HepG2 (cell line): ENCODE measurements around the gene PUM1. TPM values are rescaled to one million over a fixed set of nuclear protein-coding genes. Genes with fewer than 3 reads are reported as not detected.

Experiments
- AFF4 ChIP-seq: sonication (generic); formaldehyde crosslinking; IDR thresholded peaks from 2 replicates; pipeline ENCODE4 v1.4.0; 2020; ENCODE audit warnings: missing genetic modification reagents
- ATF7 ChIP-seq, 2 experiments: fragments of 450-650 bp in 1 of 2; sonication (generic) in 1 of 2; formaldehyde crosslinking in 1 of 2; IDR thresholded peaks; 2 replicates each; pipeline versions ENCODE4 v1.4.0 to v1.6.1; 2016 to 2020; ENCODE audit warnings: antibody characterized with exemption in 1 of 2, mild to moderate bottlenecking in 1 of 2, missing genetic modification reagents in 1 of 2
- CC2D1A ChIP-seq: sonication (generic); formaldehyde crosslinking; IDR thresholded peaks from 2 replicates; pipeline ENCODE4 v1.8.1; 2023; ENCODE audit warnings: mild to moderate bottlenecking, missing genetic modification reagents
- CEBPB ChIP-seq: IDR thresholded peaks from 2 replicates; pipeline ENCODE4 v1.6.1; 2011; ENCODE audit warnings: low read depth, low read length, improper control_type of control experiment, borderline replicate concordance
- CREB3 ChIP-seq: sonication (generic); formaldehyde crosslinking; IDR thresholded peaks from 2 replicates; pipeline ENCODE4 v1.5.0; 2020; ENCODE audit warnings: missing genetic modification reagents
- DMAP1 ChIP-seq: IDR thresholded peaks from 2 replicates; pipeline ENCODE4 v1.6.1; 2016
- EP300 ChIP-seq, 3 experiments: sonication (generic) in 1 of 3; formaldehyde crosslinking in 1 of 3; IDR thresholded peaks; 2 replicates each; pipeline versions ENCODE4 v1.5.1 to v1.6.1; 2011 to 2020; ENCODE audit warnings: low read depth in 2 of 3, low read length in 2 of 3, borderline replicate concordance in 1 of 3, improper control_type of control experiment in 1 of 3, mild to moderate bottlenecking in 1 of 3, missing genetic modification reagents in 1 of 3, moderate library complexity in 1 of 3
- EZH2 ChIP-seq: conservative IDR thresholded peaks from 2 replicates; pipeline ENCODE4 v1.6.1; 2012; ENCODE audit warnings: mild to moderate bottlenecking, low read depth, low read length, moderate library complexity
- HMG20A ChIP-seq: IDR thresholded peaks from 2 replicates; pipeline ENCODE4 v1.6.1; 2016; ENCODE audit warnings: borderline replicate concordance
- HOXA3 ChIP-seq: sonication (generic); formaldehyde crosslinking; IDR thresholded peaks from 2 replicates; pipeline ENCODE4 v1.5.0; 2020; ENCODE audit warnings: missing genetic modification reagents
- KLF9 ChIP-seq: IDR thresholded peaks from 2 replicates; pipeline ENCODE4 v1.6.1; 2016; ENCODE audit warnings: low read depth
- MTF1 ChIP-seq: sonication (generic); formaldehyde crosslinking; IDR thresholded peaks from 2 replicates; pipeline ENCODE4 v1.5.0; 2020; ENCODE audit warnings: missing genetic modification reagents
- MXI1 ChIP-seq: IDR thresholded peaks from 3 replicates; pipeline ENCODE4 v1.6.1; 2012; ENCODE audit warnings: low read depth, low read length, inconsistent platforms, borderline replicate concordance
- RAD21 ChIP-seq: fragments of 450-650 bp; formaldehyde crosslinking; IDR thresholded peaks from 2 replicates; pipeline ENCODE4 v1.5.0; 2020; ENCODE audit warnings: mild to moderate bottlenecking
- SOX13 ChIP-seq, 3 experiments: fragments of 450-650 bp in 1 of 3; sonication (generic) in 1 of 3; formaldehyde crosslinking in 1 of 3; IDR thresholded peaks in 2 of 3; conservative IDR thresholded peaks in 1 of 3; 2 replicates each; pipeline versions ENCODE4 v1.5.0 to v1.6.1; 2016 to 2020; ENCODE audit warnings: antibody characterized with exemption in 1 of 3, mild to moderate bottlenecking in 1 of 3, missing compliant biosample characterization in 1 of 3, missing genetic modification reagents in 1 of 3, moderate library complexity in 1 of 3
- SOX5 ChIP-seq: IDR thresholded peaks from 2 replicates; pipeline ENCODE4 v1.6.1; 2016; ENCODE audit warnings: borderline replicate concordance
- ZEB1 ChIP-seq: IDR thresholded peaks from 2 replicates; pipeline ENCODE4 v1.6.1; 2012; ENCODE audit warnings: mild to moderate bottlenecking, low read depth, inconsistent platforms; ENCODE audit not compliant: insufficient replicate concordance
- ZFAT ChIP-seq: sonication (generic); formaldehyde crosslinking; conservative IDR thresholded peaks from 2 replicates; pipeline ENCODE4 v1.8.1; 2023; ENCODE audit warnings: missing genetic modification reagents, inconsistent platforms
- ZFP41 ChIP-seq: sonication (generic); formaldehyde crosslinking; IDR thresholded peaks from 2 replicates; pipeline ENCODE4 v1.4.0; 2020; ENCODE audit warnings: mild to moderate bottlenecking, missing genetic modification reagents, borderline replicate concordance
- ZFP62 ChIP-seq: sonication (generic); formaldehyde crosslinking; IDR thresholded peaks from 2 replicates; pipeline ENCODE4 v1.4.0; 2020; ENCODE audit warnings: missing genetic modification reagents
- ZNF180 ChIP-seq: sonication (generic); formaldehyde crosslinking; IDR thresholded peaks from 2 replicates; pipeline ENCODE4 v1.4.0; 2020; ENCODE audit warnings: low read depth, missing genetic modification reagents, borderline replicate concordance
- ZNF619 ChIP-seq: sonication (generic); formaldehyde crosslinking; IDR thresholded peaks from 2 replicates; pipeline ENCODE4 v1.4.0; 2020; ENCODE audit warnings: mild to moderate bottlenecking, missing genetic modification reagents
- ZNF660 ChIP-seq: sonication (generic); formaldehyde crosslinking; IDR thresholded peaks from 2 replicates; pipeline ENCODE4 v1.5.1; 2020; ENCODE audit warnings: mild to moderate bottlenecking, low read depth, missing genetic modification reagents, borderline replicate concordance
- polyA plus RNA-seq, 8 experiments: library from polyadenylated mRNA; depleted of rRNA in 3 of 8; stranded (reverse) in 7 of 8; unstranded in 1 of 8; fragments of >200 nt; fragmentation: Illumina TruSeq in 4 of 8; extraction: Trizol in 4 of 8; gene quantifications; 2 replicates each; pipeline versions ENCODE4 v1.2.1 to v1.2.3, GENCODE V29; 2011 to 2016; ENCODE audit warnings: low read depth in 4 of 8, missing spikeins in 1 of 8, mixed read lengths in 1 of 8; ENCODE audit not compliant: insufficient read depth in 1 of 8
- total RNA-seq, 5 experiments: library from RNA; depleted of rRNA; stranded (reverse); fragments of >200 nt; fragmentation: Illumina TruSeq; extraction: Trizol; gene quantifications; 2 replicates each; pipeline ENCODE4 v1.2.3, GENCODE V29; 2016; ENCODE audit warnings: low read depth in 1 of 5
- TF ChIP-seq, protein P1 (sequence below): sonication (generic); formaldehyde crosslinking; IDR thresholded peaks from 2 replicates; pipeline ENCODE4 v1.8.1; 2023; ENCODE audit warnings: mild to moderate bottlenecking, moderate library complexity, missing genetic modification reagents

PUM1 gene
- total and polyA plus RNA-seq, 2 of the 13 experiments (the other 11 are each of a cell fraction or from before 2014, with no cell fraction given), result 64.7 to 91.0 TPM

GRCh38 chr1:30892671-30893073 lies 172.8 kb downstream of the PUM1 start (continued):
- no peak for TF ChIP-seq RAD21 (CRISPR knock-in tag)
- TF ChIP-seq MXI1, result no peak
- TF ChIP-seq ZEB1, result no peak
- peak; percentile 59 for TF ChIP-seq HOXA3
- no peak for TF ChIP-seq SOX5 (CRISPR knock-in tag)
- peak; percentile 77; the same call in 1 of the 2 replicates for TF ChIP-seq HMG20A (CRISPR knock-in tag)
- no peak for TF ChIP-seq CREB3
- no peak for TF ChIP-seq ZFAT (CRISPR knock-in tag)
- no peak for TF ChIP-seq EZH2
- TF ChIP-seq DMAP1, result no peak
- TF ChIP-seq ZFP41 (CRISPR knock-in tag), result no peak
- no peak for TF ChIP-seq KLF9
- TF ChIP-seq AFF4 (CRISPR knock-in tag), result no peak
- no peak for TF ChIP-seq MTF1 (CRISPR knock-in tag)
- TF ChIP-seq EP300 (IDR thresholded peaks at IDR 0.05; ENCODE audit: low read depth in 2 of 2, low read length in 2 of 2), result no peak
- TF ChIP-seq EP300 (CRISPR knock-in tag; IDR thresholded peaks at IDR 0.05; ENCODE audit: borderline replicate concordance), result no peak
- no peak for TF ChIP-seq ATF7 (IDR thresholded peaks at IDR 0.05)
- TF ChIP-seq ATF7 (CRISPR knock-in tag; IDR thresholded peaks at IDR 0.05), result no peak
- TF ChIP-seq ZNF180, result no peak
- no peak for TF ChIP-seq ZNF660 (CRISPR knock-in tag)
- no peak for TF ChIP-seq ZFP62 (CRISPR knock-in tag)
- no peak for TF ChIP-seq CC2D1A (CRISPR knock-in tag)
- TF ChIP-seq ZNF619 (CRISPR knock-in tag), result no peak
- TF ChIP-seq SOX13 (IDR thresholded peaks at IDR 0.05), result no peak
- TF ChIP-seq SOX13 (CRISPR knock-in tag; conservative IDR thresholded peaks at IDR 0.05 in 1 of 2, IDR thresholded peaks at IDR 0.05 in 1 of 2), result peak in 1 of 2 experiments; percentile 23; a peak in 1 of 4 replicates
- TF ChIP-seq, protein P1, sequence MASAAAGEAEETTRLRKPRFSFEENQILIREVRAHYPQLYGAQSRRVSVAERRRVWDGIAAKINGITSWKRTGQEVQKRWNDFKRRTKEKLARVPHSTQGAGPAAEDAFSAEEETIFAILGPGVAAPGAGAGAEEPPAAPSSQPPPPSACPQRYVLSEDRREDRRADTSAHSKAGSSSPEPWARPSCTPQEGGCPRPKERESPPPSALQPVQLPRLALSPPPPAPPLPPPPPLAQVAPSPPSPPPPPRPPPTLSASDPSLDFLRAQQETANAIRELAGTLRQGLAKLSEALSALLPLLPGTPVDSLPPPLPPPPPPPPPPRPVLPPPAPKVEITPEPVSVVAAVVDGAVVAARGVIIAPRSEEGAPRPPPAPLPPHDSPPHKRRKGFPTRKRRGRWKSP, result 0 out of 2 replicates have a peak, but pooled peaks have one; percentile 40
- peak; percentile 95 for TF ChIP-seq CEBPB
